ENCODE results near the gene DENND2A. TPM values are rescaled to one million over a fixed set of nuclear protein-coding genes. Genes with fewer than 3 reads are reported as not detected.

DENND2A gene
- polyA plus RNA-seq, 2 of the 4 experiments (the other 2 are of a cell fraction): 0.37 to 0.63 TPM

DNA sequence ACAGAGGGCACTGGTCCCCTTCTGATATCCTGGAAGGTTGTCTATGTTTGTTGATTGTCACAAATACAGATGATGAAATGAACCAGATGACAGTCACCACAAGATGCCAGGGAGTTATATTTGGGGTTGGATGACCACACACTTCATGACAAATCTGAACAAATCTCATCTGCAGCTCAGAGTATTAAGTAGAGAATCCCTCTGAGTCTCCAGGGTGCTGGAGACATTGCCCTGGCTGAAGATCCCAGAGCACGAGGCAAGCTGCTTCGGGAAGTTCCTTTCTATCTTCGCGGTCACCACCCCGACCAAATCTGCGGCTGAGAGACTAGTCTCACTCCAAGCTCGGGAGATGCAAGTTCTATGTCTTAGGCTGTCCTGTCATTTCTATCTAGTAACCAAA is 9.0 kb downstream of the DENND2A start:
- no peak overlapping the region for H3K4me3 ChIP-seq
- ChIA-PET POLR2A (interaction anchor here (0.6 kb wide), 1 partner anchor 117 kb away, joined by 5 read pairs; no protein-coding TSS in a partner anchor), CTCF (interaction anchor here (0.7 to 1.2 kb wide), 3 partner anchors 14 to 156 kb away, joined by 3 read pairs; no protein-coding TSS in a partner anchor)
- FAIRE-seq (no peak), DNase-seq (ENCODE audit: low read depth in 1 of 2, low spot score in 1 of 2) (no peak), ATAC-seq (no peak; a peak in 1 of 6 replicates)
- no peak overlapping the region for H3K4me2 ChIP-seq
- H3K4me1 ChIP-seq: peaks cover 15% of the 10 kb centered on the region
- no peak overlapping the region for H3K27ac ChIP-seq
- no peaks in the 10 kb centered on the region for H3K9me3 ChIP-seq
- WGBS (ENCODE audit: missing lambda C conversion rate): 84% methylated on average over 7 of the region's 7 CpGs
- TF ChIP-seq FOXS1 (CRISPR knock-in tag; IDR thresholded peaks at IDR 0.05) (no peak), MYC (IDR thresholded peaks at IDR 0.05; ENCODE audit: borderline replicate concordance, low read length) (no peak), ZSCAN20 (CRISPR knock-in tag; IDR thresholded peaks at IDR 0.05) (no peak), CEBPB (IDR thresholded peaks at IDR 0.05) (no peak), RCOR1 (IDR thresholded peaks at IDR 0.05; ENCODE audit: low read depth, low read length) (no peak), GATA3 (IDR thresholded peaks at IDR 0.05; ENCODE audit: borderline replicate concordance) (no peak), EP300 (IDR thresholded peaks at IDR 0.05) (no peak), TFCP2L1 (CRISPR knock-in tag; IDR thresholded peaks at IDR 0.05) (no peak), POLR2A (IDR thresholded peaks at IDR 0.05; ENCODE audit: low read length) (no peak), FOSL2 (IDR thresholded peaks at IDR 0.05) (no peak), FOSL2 (CRISPR knock-in tag; IDR thresholded peaks at IDR 0.05) (no peak), RNF2 (IDR thresholded peaks at IDR 0.05; ENCODE audit: borderline replicate concordance, low read depth) (no peak)
- TF ChIP-seq, protein P1, sequence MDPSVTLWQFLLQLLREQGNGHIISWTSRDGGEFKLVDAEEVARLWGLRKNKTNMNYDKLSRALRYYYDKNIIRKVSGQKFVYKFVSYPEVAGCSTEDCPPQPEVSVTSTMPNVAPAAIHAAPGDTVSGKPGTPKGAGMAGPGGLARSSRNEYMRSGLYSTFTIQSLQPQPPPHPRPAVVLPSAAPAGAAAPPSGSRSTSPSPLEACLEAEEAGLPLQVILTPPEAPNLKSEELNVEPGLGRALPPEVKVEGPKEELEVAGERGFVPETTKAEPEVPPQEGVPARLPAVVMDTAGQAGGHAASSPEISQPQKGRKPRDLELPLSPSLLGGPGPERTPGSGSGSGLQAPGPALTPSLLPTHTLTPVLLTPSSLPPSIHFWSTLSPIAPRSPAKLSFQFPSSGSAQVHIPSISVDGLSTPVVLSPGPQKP (IDR thresholded peaks at IDR 0.05; ENCODE audit: low read depth, low read length): no peak
- TF ChIP-seq, protein P2, sequence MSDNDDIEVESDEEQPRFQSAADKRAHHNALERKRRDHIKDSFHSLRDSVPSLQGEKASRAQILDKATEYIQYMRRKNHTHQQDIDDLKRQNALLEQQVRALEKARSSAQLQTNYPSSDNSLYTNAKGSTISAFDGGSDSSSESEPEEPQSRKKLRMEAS (IDR thresholded peaks at IDR 0.05): no peak
- TF ChIP-seq, protein P3, sequence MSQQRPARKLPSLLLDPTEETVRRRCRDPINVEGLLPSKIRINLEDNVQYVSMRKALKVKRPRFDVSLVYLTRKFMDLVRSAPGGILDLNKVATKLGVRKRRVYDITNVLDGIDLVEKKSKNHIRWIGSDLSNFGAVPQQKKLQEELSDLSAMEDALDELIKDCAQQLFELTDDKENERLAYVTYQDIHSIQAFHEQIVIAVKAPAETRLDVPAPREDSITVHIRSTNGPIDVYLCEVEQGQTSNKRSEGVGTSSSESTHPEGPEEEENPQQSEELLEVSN (IDR thresholded peaks at IDR 0.05; ENCODE audit: borderline replicate concordance, low read depth): no peak
- TF ChIP-seq, protein P4, sequence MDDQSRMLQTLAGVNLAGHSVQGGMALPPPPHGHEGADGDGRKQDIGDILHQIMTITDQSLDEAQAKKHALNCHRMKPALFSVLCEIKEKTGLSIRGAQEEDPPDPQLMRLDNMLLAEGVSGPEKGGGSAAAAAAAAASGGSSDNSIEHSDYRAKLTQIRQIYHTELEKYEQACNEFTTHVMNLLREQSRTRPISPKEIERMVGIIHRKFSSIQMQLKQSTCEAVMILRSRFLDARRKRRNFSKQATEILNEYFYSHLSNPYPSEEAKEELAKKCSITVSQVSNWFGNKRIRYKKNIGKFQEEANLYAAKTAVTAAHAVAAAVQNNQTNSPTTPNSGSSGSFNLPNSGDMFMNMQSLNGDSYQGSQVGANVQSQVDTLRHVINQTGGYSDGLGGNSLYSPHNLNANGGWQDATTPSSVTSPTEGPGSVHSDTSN (IDR thresholded peaks at IDR 0.05): no peak

DNA sequence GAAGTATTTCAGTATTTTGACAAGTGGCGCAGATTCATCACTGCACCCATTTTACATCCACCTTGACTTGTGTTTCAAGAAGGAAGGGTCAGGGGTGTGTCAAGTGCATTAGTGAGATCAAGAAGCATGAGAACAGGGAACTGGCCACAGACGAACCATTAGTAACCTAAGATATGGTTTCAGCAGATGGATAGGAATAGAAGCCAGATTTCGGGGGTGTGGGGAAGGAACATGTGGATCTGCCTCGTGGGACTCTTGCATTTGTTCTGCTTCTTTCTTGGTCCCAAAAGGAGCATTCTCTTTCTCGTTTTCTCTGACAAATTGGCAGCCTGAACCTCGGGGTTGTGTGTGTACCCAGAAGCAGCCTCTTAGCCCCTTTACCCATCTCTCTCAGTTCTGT is 9.6 kb downstream of the DENND2A start:
- WGBS (ENCODE audit: missing lambda C conversion rate): 34% methylated on average over 6 of the region's 6 CpGs
- ChIA-PET POLR2A (interaction anchor here (0.6 kb wide), 1 partner anchor 116 kb away, joined by 5 read pairs; no protein-coding TSS in a partner anchor), CTCF (interaction anchor here (1.0 to 1.2 kb wide), 2 partner anchors 13 to 36 kb away, joined by 3 read pairs; no protein-coding TSS in a partner anchor)
- no peak overlapping the region for H3K4me2 ChIP-seq
- ATAC-seq: no peak
- no peaks in the 10 kb centered on the region for H3K9me3 ChIP-seq
- DNase-seq (ENCODE audit: low read depth in 1 of 2, low spot score in 1 of 2): no peak
- no peak overlapping the region for H3K4me3 ChIP-seq
- peaks cover 21% of the 10 kb centered on the region for H3K4me1 ChIP-seq
- FAIRE-seq: no peak
- no peak overlapping the region; a peak in 1 of 6 replicates for H3K27ac ChIP-seq
- TF ChIP-seq, protein P5, sequence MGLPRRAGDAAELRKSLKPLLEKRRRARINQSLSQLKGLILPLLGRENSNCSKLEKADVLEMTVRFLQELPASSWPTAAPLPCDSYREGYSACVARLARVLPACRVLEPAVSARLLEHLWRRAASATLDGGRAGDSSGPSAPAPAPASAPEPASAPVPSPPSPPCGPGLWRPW (IDR thresholded peaks at IDR 0.05): no peak
- TF ChIP-seq, protein P2 (IDR thresholded peaks at IDR 0.05): no peak
- TF ChIP-seq, protein P6, sequence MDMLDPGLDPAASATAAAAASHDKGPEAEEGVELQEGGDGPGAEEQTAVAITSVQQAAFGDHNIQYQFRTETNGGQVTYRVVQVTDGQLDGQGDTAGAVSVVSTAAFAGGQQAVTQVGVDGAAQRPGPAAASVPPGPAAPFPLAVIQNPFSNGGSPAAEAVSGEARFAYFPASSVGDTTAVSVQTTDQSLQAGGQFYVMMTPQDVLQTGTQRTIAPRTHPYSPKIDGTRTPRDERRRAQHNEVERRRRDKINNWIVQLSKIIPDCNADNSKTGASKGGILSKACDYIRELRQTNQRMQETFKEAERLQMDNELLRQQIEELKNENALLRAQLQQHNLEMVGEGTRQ (IDR thresholded peaks at IDR 0.05): no peak
- no peak for TF ChIP-seq RNF2 (IDR thresholded peaks at IDR 0.05; ENCODE audit: borderline replicate concordance, low read depth)
- no peak for TF ChIP-seq ZSCAN20 (CRISPR knock-in tag; IDR thresholded peaks at IDR 0.05)
- TF ChIP-seq NFE2L2 (conservative IDR thresholded peaks at IDR 0.05; ENCODE audit: low read length): no peak
- TF ChIP-seq ZC3H11A (IDR thresholded peaks at IDR 0.05): no peak

All from A549 (cell line).